Vagina (tissue), 2 donors: ENCODE measurements around the gene SEC24B. TPM values are rescaled to one million over a fixed set of nuclear protein-coding genes. Genes with fewer than 3 reads are reported as not detected.
A peak's percentile ranks its signal among the peaks of the same experiment; 100 is the strongest.

Experiments used
- DNase-seq, 2 donors: peaks; one replicate each; pipeline ENCODE4 v3.0.0-alpha.2; 2017; ENCODE audit errors: extremely low spot score in 2 of 2
- H3K27ac ChIP-seq: fragments of 200-600 bp; sonication (generic); one replicate; pipeline ENCODE4 v1.5.1; 2019
- H3K27me3 ChIP-seq: fragments of 200-600 bp; sonication (generic); one replicate; pipeline ENCODE4 v1.5.1; 2019
- H3K36me3 ChIP-seq, 2 donors: fragments of 200-600 bp; sonication (generic); one replicate each; pipeline ENCODE4 v1.5.1; 2017 to 2019
- H3K4me1 ChIP-seq: fragments of 200-600 bp; sonication (generic); one replicate; pipeline ENCODE4 v1.5.1; 2019
- H3K4me3 ChIP-seq, 2 donors: fragments of 200-600 bp; sonication (generic); 1 replicate in 1 of 2; 2 replicates in 1 of 2; pipeline ENCODE4 v1.5.1; 2016 to 2019
- H3K9me3 ChIP-seq: fragments of 200-600 bp; sonication (generic); one replicate; pipeline ENCODE4 v1.5.1; 2019
- CTCF ChIP-seq, 3 experiments: fragments of 450-650 bp in 2 of 3; fragments of 200-600 bp in 1 of 3; sonication (generic) in 1 of 3; IDR thresholded peaks; one replicate each; pipeline ENCODE4 v1.5.1; 2017 to 2019; ENCODE audit warnings: antibody characterized with exemption in 3 of 3, mild to moderate bottlenecking in 2 of 3, moderate library complexity in 2 of 3
- POLR2A ChIP-seq, 2 donors: fragments of 450-650 bp; IDR thresholded peaks; one replicate each; pipeline ENCODE4 v1.6.1; 2017; ENCODE audit warnings: antibody characterized with exemption in 2 of 2, mild to moderate bottlenecking in 2 of 2, moderate library complexity in 2 of 2
- POLR2AphosphoS5 ChIP-seq, 2 donors: sonication (generic); formaldehyde crosslinking; IDR thresholded peaks; one replicate each; pipeline ENCODE4 v1.9.0; 2017; ENCODE audit warnings: antibody characterized with exemption in 2 of 2, mild to moderate bottlenecking in 2 of 2, low read depth in 1 of 2; ENCODE audit not compliant: insufficient read depth in 1 of 2
- intact Hi-C: fragments of 100-400 bp; cut with DNase I; formaldehyde crosslinking; loops from one replicate; pipeline ENCODE4 v1.15.1; 2023
- microRNA counts, 2 donors: library from miRNA; unstranded; fragments of <30 nt; microRNA quantifications; one replicate each; lab custom pipeline; 2016 to 2017
- microRNA-seq: library from miRNA; unstranded; fragments of <30 nt; microRNA quantifications from one replicate; pipeline ENCODE4, GENCODE V29; 2017; ENCODE audit warnings: borderline number of aligned reads, borderline replicate concordance
- small RNA-seq: library from RNA; depleted of rRNA; stranded (forward); fragments of <200 nt; gene quantifications from one replicate; pipeline ENCODE3, GENCODE V24; 2016
- total RNA-seq: library from RNA; depleted of rRNA; stranded (reverse); fragments of >200 nt; gene quantifications from one replicate; pipeline ENCODE4 v1.2.3, GENCODE V29; 2016

The SEC24B gene
- total RNA-seq, 1 donor from 2014 or later, result 42.2 TPM

GRCh38 chr4:109588176-109588575, 154.6 kb downstream of the SEC24B start:
- TF ChIP-seq POLR2AphosphoS5 (IDR thresholded peaks at IDR 0.05; ENCODE audit: insufficient read depth in 1 of 2, low read depth in 1 of 2), result no peak
- no peak for TF ChIP-seq POLR2A (IDR thresholded peaks at IDR 0.05)
- TF ChIP-seq CTCF (IDR thresholded peaks at IDR 0.05), result no peak
- DNase-seq, result no peak
- H3K27me3 ChIP-seq, result no peaks in the 10 kb centered on the region
- H3K4me1 ChIP-seq, result peaks cover 5% of the 10 kb centered on the region
- no peak overlapping the region for H3K27ac ChIP-seq
- no peaks in the 10 kb centered on the region for H3K9me3 ChIP-seq
- intact Hi-C loops, result no loop called here
- no peaks in the 10 kb centered on the region for H3K36me3 ChIP-seq
- no peak overlapping the region for H3K4me3 ChIP-seq

GRCh38 chr4:109589119-109589518, 155.5 kb downstream of the SEC24B start:
- no peaks in the 10 kb centered on the region for H3K36me3 ChIP-seq
- no peak for DNase-seq
- no peak for TF ChIP-seq CTCF (IDR thresholded peaks at IDR 0.05)
- TF ChIP-seq POLR2AphosphoS5 (IDR thresholded peaks at IDR 0.05; ENCODE audit: insufficient read depth in 1 of 2, low read depth in 1 of 2), result no peak
- TF ChIP-seq POLR2A (IDR thresholded peaks at IDR 0.05), result no peak
- H3K27ac ChIP-seq, result no peak overlapping the region
- no peak overlapping the region for H3K4me3 ChIP-seq
- H3K4me1 ChIP-seq, result peaks cover 5% of the 10 kb centered on the region
- intact Hi-C loops, result no loop called here
- no peaks in the 10 kb centered on the region for H3K9me3 ChIP-seq
- no peaks in the 10 kb centered on the region for H3K27me3 ChIP-seq

GRCh38 chr4:109589605-109590004, 156.0 kb downstream of the SEC24B start:
- H3K27ac ChIP-seq, result no peak overlapping the region
- TF ChIP-seq POLR2A (IDR thresholded peaks at IDR 0.05) (no peak), CTCF (IDR thresholded peaks at IDR 0.05) (no peak)
- no peaks in the 10 kb centered on the region for H3K36me3 ChIP-seq
- intact Hi-C loops, result no loop called here
- no peaks in the 10 kb centered on the region for H3K9me3 ChIP-seq
- no peak overlapping the region for H3K4me3 ChIP-seq
- H3K27me3 ChIP-seq, result no peaks in the 10 kb centered on the region
- DNase-seq, result no peak
- H3K4me1 ChIP-seq, result peaks cover 5% of the 10 kb centered on the region

MicroRNA genes within 50 kb of the gene (microRNA counts, 767-probe panel; counts per million panel counts)
- microRNA hsa-miR-576-3p (lab: Ali Mortazavi, UCI) (238 to 261 counts per million in 2 donors), microRNA hsa-miR-576-5p (lab: Ali Mortazavi, UCI) (238 to 261 counts per million in 2 donors)

Small RNA genes lying within 50 kb of the gene (microRNA-seq; reads per million reads assigned to microRNA genes)
- 7.2 reads per million, percentile 15 among the genes with 10 or more reads in this experiment for gene MIR576

Small RNA genes lying within 50 kb of the gene (small RNA-seq; reads per million reads assigned to genes)
- gene MIR576 (not detected), gene RN7SL55P (not detected)

Other genes starting within 250 kb of the SEC24B start
- gene COL25A1, start 131.2 kb upstream of the SEC24B start, total RNA-seq, result 0.49 TPM
- 28.5 TPM for gene MCUB, start 126.4 kb downstream of the SEC24B start, total RNA-seq